ENCODE measurements around the gene RNF225.
"Not testable (repeated sequence)": the region's sequence is repeated elsewhere in the genome, so short reads cannot be mapped to it uniquely, and the experiment has no call there.

Gene RNF225

DNA sequence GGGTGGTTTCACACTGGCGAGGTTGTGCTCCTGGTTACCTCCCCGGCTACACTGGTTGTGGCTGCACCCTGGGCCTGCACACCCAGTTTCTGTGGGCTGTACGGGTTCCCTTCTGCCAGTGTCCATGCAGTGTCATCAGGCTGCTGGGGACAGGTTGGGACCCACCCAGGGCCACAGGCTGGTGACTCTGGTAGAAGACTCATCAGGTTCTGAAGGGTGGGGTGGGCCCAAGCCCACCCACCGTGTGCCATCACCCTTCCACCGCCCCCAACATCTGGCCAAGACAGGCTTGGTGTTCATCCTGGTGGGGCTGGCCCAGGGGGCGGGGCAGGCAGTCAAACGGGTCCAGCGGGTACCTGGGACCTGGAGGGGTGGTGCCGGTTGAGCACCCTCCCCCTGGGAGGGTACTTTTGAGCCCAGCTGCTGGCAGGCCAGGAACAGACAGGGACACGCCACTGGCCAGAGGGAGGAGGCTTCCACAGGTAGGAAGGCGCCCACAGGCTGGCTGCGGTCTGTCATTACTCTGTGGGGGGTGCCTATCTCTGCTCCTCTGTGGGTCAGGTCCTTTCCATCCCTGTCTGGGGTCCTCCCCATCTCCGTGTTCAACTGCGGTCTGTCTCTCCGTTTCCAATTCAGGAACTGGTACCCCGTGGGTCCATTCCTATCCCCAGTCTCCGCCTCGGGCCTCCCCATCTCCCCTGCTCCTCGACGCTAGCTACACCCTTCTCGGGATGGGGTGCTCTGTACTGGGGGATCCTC, at the start of gene RNF225:
RNF225 (plus strand) TSS at position 437 of the 759 bp plus-strand sequence. CDS start 434 bp downstream, outside the sequence.
- no peak for DNase-seq (ENCODE audit: low spot score)

DNA sequence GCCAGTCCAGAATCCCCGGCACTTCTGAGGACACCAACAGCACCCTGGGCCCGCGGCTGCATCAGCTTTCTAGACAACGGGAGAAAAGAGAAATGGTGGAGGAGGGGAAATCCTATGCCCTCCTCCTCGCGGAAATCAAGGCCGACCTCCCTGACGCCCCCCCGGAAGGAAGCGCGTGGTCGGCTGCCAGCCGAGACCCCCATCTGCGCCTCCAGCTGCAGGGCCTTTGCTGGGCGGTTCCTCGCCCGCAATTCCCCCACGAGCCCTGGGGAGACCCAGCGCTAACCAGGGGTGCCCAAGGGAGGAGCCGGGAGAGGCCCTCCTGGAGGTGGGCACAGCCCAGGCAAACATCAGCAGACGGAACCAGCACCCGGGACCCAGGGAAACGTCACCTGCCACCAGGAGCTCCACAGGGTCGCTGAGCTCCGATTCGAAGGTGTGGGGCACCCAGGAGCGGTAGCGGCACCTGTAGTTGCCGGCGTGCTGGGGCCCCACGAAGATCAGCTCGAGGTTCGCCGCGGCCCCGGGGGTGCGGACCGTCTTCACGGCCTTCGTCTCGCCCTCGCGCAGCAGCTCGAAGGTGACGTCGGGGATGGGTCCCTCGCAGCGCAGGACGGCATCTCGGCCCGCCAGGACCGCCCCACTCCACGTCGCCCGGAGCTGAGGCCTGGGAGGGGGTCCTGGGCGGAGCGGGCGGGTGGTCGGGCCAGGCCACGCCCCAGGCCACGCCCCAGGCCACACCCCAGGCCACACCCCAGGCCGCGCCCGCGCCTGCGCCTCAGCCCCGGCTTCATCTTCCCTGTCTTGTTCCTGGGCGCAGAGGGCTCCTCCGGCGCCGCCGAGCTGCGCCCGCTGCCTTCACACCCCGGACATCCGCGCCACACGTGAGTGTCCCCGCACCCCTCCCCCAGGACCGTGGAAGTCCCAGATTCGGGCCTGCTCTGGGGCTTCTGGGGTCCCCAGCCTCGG, 48.2 kb upstream of the RNF225 start:
- peak; percentile 90 for DNase-seq (ENCODE audit: low spot score)

DNA sequence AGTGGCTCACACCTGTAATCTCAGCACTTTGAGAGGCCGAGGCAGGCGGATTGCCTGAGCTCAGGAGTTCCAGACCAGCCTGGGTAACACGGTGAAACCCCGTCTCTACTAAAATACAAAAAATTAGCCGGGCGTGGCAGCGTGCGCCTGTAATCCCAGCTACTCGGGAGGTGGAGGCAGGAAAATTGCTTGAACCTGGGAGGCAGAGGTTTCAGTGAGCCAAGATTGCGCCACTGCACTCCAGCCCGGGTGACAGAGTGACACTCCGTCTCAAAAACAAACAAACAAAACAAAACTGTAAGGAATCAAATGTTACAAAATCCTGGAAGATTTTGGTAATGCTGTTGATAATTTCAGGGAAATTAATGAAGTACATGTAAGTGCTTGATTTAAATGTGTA, 47.4 kb upstream of the RNF225 start:
- not testable (repeated sequence) for DNase-seq (ENCODE audit: low spot score)

DNA sequence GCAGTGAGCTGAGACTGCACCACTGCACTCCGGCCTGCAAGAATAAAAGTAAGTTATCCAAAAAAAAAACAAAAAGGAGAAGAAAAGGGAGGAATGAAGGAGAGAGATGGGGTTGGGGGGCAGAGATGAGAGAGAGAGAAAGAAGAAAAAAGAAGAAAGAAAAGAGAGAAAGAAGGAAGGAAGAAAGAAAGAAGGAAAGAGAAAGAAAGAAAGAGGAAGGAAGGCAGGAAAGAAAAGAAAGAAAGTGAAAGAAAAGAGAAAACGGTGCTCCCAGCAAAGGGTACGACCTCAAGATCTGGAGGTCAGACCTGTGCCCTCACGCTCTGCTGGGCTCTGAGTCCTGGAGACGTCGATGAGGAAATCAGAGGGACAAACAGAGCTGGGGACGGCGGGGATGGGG, 45.9 kb upstream of the RNF225 start:
- no peak for DNase-seq (ENCODE audit: low spot score)

DNA sequence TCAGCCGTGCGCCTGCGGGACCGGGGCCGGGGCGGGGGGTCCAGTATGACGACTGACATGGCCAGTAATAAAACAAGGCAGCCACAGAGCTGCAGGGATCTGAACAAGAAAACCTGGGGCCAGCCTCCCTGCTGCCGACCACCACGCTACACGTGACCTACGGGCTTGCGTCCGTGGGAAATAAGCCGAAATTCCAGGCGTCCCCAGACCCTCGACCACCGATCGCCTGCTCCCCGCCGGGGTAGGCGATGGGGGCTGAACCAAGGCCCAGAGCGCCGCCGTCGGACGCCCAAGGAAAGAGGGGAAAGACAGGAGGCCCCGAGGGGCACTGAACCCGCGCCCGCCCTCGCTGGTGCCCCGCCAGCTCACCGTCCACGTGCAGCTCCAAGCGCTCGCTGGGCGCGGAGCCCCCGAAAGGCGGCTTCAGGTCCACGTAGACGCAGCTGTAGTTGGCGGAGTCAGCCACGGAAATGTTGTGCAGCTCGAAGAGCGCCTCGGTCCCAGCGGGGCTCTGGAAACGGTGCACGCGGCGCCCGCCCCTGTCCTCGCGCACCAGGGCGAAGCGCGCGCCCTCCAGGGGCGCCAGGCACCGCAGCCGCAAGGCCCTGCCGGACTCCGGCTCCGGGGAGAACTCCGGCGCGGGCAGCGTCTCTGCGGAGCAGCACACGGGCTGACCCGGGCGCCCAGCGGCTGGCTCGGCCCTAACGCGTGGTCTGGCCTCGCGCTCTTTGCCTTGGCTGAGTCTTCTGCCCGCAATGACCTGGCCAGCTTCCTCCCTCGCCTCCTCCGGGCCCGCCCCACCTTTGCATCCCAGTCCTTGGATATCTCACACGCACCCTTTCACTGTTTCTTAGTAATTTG, 45.2 kb upstream of the RNF225 start:
- no peak for DNase-seq (ENCODE audit: low spot score)

DNA sequence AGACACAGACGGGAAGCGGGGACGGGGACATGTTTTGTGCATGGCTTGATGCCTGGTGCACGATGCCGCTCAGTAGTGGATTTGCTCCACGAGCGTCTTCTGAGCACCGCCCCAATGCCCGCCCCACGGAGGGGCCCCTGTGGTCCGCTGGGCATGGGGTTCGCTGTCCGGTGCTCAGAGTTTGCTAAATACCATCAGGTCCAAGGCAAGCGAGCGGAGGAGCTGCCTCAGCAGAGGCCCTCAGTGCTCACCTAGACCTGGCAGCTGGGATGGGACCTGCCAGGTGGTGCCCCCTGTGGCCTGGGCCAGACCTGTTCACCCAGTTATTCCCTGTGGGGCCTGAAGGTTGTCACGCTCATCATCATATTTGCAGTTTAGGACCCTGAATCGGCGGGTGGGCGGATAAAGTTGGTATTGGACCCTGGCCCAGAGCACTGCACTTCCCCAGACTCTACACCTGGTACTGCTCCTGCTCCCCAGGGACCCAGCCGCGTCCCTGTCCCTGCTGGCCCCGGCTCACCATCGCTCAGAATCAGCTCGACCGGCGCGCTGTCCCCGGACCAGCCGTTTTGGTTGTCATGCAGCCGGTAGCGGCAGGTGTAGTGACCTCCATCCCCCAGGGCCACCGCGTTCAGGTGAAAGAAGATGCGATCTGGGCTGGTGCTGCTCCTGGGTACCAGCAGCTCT, 44.4 kb upstream of the RNF225 start:
- no peak for DNase-seq (ENCODE audit: low spot score)

DNA sequence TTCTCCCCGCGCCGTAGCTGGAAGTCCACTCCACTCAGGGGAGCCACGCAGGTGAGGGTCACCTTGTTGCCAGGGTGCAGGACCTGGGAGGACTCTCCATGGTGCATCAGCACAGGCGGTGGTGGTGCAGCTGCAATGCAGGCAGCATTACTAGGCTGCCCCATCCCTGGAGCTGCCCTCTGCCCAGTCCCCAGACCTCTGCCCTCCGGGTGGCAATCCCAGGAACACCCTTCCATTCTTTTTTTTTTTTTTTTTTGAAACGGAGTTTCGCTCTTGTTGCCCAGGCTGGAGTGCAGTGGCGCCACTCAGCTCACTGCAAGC, 43.9 kb upstream of the RNF225 start:
- DNase-seq (ENCODE audit: low spot score), result no peak

DNA sequence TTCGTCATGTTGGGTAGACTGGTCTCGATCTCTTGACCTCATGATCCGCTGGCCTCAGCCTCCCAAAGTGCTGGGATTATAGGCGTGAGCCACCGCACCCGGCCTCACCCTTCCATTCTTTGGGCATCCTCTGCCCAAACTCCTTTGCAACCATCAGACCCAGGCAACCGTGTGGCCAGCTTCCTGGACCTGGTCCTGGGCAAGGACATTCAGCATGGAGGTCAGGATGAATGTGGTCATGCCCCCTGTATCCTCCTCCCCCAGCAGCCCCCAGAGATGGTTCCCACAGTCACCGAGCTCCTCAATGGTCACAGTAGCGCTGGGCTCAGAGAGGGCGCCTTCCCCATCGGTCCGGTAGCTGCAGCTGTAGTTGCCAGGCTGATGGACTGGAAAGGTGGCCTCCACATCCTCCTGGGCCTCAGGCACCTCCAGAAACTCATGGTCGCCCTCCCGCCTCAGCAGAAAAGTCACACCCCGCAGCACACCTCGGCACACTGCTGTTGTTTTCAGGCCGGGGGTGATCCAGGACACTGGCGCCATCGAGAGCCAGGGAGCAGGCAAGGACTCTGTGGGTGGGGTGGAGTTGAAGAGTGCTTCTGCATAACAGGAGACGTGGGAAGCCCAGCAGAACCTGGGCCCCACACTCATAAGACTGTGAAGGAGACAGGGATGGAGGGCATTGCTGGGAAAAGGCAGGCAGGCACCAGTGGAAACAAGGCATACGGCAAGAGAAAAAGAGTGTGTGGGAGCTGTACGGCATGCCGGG, 43.3 kb upstream of the RNF225 start:
- DNase-seq (ENCODE audit: low spot score), result no peak

DNA sequence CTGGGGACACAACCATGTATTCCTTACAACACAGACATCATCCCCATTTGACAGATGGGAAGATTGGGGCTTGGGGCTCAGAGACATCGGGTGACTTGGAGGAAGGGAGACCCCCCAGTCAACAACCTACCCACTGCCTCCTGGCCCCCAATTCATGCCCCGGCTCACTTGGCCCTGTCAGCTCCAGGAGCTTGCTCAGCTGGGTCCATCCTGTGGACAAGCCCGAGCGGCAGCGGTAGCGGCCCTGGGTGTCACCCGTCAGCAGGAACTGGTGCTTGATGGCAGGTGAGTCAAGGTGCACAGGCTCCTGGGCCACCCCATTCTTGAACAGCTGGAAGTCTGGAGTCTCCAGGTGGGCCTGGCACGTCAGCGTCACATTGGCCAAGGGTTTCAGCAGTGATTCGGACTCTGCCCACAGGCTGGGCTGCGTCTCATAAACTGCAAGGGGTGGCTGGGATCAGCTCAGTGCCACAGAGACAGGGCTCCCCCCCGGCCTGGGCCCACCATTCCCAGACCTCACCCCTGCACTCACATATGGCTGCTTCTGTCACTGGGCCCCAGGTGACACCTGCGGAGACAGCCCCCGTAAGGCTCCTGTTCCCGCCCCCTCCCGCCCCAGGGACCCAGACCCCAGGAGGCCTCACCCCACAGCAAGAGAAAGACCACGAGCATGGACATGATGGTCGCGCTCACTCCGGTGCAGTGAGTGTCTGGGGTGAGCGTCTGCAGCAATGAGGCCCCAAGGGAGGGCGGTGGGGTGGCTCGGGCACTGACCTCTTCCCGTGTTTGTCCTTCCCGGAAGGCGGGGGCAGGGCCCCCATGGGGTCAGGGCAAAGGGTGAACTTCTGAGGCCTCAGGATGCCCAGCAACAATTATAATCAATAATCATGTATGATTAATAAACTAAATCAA, 42.4 kb upstream of the RNF225 start, which contains the start of gene A1BG:
A1BG (minus strand) TSS at position 733 of the 912 bp plus-strand sequence; CDS start at position 678, 55 bp downstream.
- no peak for DNase-seq (ENCODE audit: low spot score)

DNA sequence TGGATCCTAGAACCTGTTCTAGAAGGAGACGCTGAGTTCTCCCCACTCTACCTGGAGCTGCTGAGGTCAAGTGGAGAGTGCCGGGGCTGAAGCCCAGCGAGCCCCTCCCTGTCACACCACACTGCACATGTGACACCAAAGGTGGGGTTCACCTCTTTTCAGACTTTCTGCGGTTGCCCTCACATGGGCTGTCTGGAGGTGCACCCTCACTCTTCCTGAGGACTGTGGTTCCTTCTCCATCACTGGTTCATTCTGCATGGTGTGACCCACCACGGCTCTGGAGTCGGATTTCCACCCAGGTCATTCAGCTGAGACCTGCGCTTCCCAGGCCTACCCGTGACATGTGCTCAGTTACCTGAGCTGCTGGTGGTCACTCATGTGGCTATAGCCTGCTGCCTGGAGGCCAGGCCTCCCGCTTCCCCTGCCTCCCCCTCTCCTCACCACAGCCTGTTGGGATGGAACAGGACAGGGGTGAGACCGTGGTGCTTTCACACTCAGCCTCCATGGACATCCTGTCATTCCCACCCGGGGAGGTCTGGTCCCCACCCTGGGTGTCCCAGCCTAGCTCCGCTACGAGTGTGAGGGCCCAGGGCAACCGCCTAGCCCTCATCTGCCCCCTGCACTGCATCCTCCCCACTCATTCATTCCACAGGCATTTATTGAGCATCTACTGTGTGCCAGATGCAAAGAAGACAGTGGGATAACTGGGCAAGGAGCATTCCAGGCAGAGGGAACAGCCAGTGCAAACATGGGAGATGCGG, 41.6 kb upstream of the RNF225 start:
- DNase-seq (ENCODE audit: low spot score), result no peak

DNA sequence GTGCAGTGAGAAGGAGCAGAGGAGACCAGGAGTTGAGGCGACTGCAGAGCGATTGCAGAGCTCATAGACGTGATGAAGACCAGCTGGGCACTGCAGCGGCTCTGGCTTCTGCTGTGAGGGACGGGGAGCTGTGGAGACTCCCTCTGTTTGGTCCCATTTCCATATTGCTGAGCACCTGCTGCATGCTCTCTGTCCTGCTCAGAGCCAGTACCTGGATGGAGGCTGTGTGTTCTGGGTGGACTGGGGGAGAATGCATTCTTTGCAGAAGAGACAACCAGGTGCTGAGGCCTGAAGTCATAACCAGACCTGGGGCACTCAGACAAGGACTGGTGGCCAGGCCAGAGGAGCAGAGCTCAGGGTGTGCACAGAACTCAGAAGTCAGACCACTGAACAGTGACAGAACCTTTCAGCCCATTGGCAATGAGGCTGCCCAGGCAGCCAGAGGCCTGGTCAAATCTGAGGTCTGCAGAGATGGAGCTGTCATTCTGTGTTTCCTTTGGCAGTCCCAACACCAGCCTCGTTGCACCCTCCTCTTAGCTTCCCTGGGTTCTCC, 40.9 kb upstream of the RNF225 start:
- no peak for DNase-seq (ENCODE audit: low spot score)

DNA sequence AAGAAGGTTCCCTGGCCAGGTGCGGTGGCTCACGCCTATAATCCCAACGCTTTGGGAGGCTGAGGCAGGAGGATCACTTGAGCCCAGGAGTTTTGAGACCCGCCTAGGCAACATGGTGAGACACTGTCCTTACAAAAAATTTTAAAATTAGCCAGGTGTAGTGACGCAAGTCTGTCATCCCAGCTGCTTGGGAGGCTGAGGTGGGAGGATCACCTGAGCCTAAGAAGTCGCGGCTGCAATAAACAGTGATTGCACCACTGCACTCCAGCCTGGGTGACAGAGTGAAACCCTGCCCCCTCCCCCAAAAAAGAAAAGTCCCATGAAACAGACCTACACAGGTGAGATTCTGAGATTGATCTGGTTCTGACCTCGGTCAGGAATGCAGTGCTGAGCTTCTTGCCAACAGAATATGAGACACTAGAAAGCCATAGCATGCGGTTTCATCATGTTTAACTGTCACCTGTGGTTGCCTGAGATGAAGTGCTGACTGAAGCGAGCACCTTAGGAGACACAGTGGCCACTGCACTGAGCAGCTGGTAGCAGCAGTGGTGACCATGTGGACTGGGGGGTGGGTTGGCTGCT, 40.1 kb upstream of the RNF225 start:
- no peak for DNase-seq (ENCODE audit: low spot score)

DNA sequence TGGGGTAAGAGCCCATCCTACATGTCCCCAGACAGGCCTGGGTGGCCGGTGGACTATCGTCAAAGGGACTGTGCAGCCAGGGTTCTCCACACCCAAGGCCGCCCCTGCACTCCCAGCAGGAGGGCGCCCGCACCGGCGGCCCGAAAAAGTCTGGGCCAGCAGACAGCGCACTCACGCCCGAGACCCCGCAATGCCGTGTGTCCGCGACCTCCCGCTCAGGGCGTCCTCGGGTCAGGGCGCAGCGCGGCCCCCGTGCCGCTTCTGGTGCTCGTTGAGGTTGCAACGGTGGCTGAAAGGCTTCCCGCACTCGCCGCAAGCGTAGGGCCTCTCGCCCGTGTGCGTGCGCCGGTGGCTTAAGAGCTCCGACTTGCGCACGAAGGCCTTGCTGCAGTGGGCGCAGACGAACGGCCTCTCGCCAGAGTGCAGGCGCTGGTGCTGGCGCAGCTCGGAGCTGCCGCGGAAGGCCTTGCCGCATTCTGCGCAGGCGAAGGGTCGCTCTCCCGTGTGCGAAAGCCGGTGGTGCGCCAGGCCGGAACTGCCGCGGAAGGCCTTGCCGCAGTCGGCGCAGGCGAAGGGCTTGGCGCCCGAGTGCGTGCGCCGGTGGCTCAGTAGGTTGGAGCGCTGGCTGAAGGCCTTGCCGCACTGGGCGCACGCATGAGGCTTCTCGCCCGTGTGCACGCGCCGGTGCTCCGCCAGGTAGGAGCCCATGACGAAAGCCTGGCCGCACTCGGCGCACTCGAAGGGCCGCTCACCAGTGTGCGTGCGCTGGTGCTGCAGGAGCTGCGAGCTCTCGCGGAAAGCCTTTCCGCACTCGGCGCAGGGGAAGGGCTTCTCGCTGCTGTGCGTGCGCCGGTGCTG, 39.3 kb upstream of the RNF225 start:
- DNase-seq (ENCODE audit: low spot score), result peak; percentile 41

DNA sequence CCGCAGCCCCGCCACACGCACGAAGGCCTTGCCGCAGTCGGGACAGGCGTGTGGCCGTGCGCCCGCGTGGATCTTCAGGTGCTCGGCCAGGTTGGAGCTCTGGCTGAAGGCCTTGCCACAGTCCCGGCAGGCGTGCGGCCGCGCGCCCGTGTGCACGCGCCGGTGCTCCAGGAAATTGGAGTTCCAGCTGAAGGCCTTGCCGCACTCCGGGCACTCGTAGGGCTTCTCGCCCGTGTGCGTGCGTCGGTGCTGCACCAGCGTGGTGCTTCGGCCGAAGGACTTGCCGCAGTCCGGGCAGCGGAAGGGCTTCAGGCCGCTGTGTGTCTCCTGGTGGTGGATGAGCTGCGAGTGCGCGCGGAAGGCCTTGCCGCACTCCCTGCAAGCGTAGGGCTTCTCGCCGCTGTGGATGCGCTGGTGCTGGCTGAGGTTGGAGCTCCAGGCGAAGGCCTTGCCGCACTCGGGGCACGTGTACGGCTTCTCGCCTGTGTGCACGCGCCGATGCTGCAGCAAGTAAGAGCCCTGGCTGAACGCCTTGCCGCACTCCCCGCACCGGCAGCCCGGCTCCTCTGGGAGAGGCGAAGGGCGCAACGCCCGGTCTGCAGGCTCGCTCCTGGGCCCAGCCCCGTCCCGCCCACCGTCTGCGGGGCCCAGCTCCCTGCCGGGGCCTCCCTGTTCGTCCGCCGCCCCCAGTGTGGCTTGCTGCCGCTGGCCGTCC, 38.5 kb upstream of the RNF225 start:
- DNase-seq (ENCODE audit: low spot score), result no peak

DNA sequence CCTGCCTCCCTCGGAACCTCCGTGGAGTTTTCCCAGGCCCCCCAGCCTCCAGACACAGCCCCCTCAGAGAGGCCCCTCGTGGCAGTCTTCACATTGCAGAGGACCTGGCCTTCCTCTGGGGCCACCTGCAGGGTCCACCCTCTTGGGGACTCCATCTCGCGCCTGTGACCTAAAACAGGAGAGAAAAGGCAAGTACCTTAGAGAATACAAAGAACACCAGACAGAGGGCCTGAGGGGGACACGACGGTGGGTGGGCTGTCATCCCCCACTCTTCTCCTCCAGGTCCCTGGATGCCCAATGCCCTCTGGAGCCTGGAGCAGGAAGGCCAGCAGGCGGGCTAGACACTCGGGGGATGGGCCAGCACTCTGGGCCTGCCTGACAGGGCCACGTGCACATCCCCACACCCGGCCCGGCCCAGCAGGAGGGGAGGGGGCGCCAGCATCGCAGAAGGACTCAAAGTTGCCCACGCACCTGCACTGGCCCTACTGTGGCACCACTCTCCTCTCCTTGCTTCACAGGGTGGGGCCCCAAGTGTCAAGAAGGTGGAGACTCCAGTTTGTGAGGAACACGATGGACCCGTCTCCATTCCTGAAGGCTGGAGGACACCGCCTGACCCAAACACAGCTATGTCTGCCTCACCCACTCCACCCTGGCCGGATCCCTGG, 37.8 kb upstream of the RNF225 start:
- no peak for DNase-seq (ENCODE audit: low spot score)

DNA sequence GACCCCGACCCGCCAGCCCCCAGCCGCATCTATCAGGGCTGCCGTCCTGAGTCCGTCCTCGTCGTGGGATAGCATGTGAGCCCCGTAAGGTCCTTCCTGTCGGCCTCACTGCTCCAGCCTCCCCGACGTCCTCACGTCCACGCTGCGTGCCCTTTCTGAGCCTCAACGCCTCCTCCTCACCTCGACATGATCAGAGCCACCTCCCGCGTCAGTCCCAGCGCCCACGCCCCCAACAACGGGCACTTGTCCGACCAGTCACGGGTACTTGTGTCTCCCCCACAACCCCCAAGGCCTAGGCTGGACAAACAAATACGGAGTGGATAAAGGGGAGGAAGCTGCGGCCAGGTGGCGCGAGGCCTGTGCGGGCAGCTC, 33.6 kb upstream of the RNF225 start:
- DNase-seq (ENCODE audit: low spot score), result peak; percentile 44

Measured in germinal center (tissue), 1 donor.